GM12892 (cell line): ENCODE measurements around the gene ABCB11.

ENCODE experiments used
- POLR2A ChIP-seq: IDR thresholded peaks from 2 replicates; pipeline ENCODE4 v1.6.1; 2011; ENCODE audit warnings: low read depth, low read length, control low read depth
- POLR2AphosphoS5 ChIP-seq: IDR thresholded peaks from 2 replicates; pipeline ENCODE4 v1.6.1; 2011; ENCODE audit warnings: low read depth, low read length, control low read depth
- TAF1 ChIP-seq: IDR thresholded peaks from 2 replicates; pipeline ENCODE4 v1.6.1; 2011; ENCODE audit warnings: low read depth, mild to moderate bottlenecking, control low read depth, low read length, borderline replicate concordance

DNA sequence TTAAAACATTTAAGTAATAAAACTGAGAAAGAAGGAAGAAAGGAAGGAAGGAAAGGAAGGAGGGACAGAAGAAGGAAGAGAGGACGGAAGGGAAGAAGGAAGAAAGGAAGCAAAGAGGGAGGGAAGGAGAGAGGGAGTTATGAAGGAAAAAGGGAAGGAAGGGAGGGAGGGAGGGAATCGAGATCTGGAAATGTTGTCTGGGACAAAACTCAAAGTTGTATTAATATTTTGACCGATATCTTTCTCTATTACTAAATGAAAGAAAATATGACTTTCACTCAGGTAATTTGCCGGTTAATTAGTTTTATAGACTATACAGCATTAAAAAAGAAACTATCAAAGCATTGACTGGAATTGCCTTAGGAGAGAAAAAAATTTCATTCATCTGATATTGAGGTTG lies 85.6 kb downstream of the ABCB11 start:
- no peak for TF ChIP-seq TAF1
- no peak for TF ChIP-seq POLR2A
- TF ChIP-seq POLR2AphosphoS5: no peak
